ENCODE measurements around the gene YIPF2.

The YIPF2 gene

GRCh38 chr19:10924597-10924996, 3.8 kb downstream of the YIPF2 start:
- DNase-seq (ENCODE audit: extremely low spot score), result no peak
- POLR2A ChIA-PET, result no interaction called here
- TF ChIP-seq L3MBTL2 (conservative IDR thresholded peaks at IDR 0.05), result no peak
- TF ChIP-seq HDGF (IDR thresholded peaks at IDR 0.05; ENCODE audit: borderline replicate concordance), result no peak
- no peak for TF ChIP-seq LEF1 (IDR thresholded peaks at IDR 0.05; ENCODE audit: borderline replicate concordance)
- CTCF ChIA-PET, result no interaction called here

GRCh38 chr19:10923260-10924112, 5.0 kb downstream of the YIPF2 start:
- ChIA-PET CTCF (no interaction called here), POLR2A (interaction anchor here (1.0 kb wide), 1 partner anchor 53 kb away, joined by 3 read pairs; no protein-coding TSS in a partner anchor)
- no peak for DNase-seq (ENCODE audit: extremely low spot score)
- TF ChIP-seq HDGF (IDR thresholded peaks at IDR 0.05; ENCODE audit: borderline replicate concordance) (no peak), SUZ12 (IDR thresholded peaks at IDR 0.05) (no peak), FOXK2 (IDR thresholded peaks at IDR 0.05) (no peak), BHLHE40 (IDR thresholded peaks at IDR 0.05; ENCODE audit: borderline replicate concordance) (no peak), FOXM1 (IDR thresholded peaks at IDR 0.05; ENCODE audit: borderline replicate concordance) (no peak), LEF1 (IDR thresholded peaks at IDR 0.05; ENCODE audit: borderline replicate concordance) (no peak), ELF4 (IDR thresholded peaks at IDR 0.05) (no peak), L3MBTL2 (conservative IDR thresholded peaks at IDR 0.05) (no peak), CTBP1 (IDR thresholded peaks at IDR 0.05; ENCODE audit: borderline replicate concordance) (no peak)

- ChIA-PET CTCF (no interaction called here), POLR2A (interaction anchor here (1.0 kb wide), 1 partner anchor 52 kb away, joined by 3 read pairs; no protein-coding TSS in a partner anchor)
- DNase-seq (ENCODE audit: extremely low spot score), result no peak
- TF ChIP-seq ARNT (IDR thresholded peaks at IDR 0.05), result no peak
- TF ChIP-seq ELF4 (IDR thresholded peaks at IDR 0.05), result no peak
- TF ChIP-seq PKNOX1 (IDR thresholded peaks at IDR 0.05), result no peak
- no peak for TF ChIP-seq LEF1 (IDR thresholded peaks at IDR 0.05; ENCODE audit: borderline replicate concordance)
- TF ChIP-seq FOXK2 (IDR thresholded peaks at IDR 0.05), result no peak
- no peak for TF ChIP-seq HDGF (IDR thresholded peaks at IDR 0.05; ENCODE audit: borderline replicate concordance)
- TF ChIP-seq ZNF384 (IDR thresholded peaks at IDR 0.05), result no peak
- TF ChIP-seq BHLHE40 (IDR thresholded peaks at IDR 0.05; ENCODE audit: borderline replicate concordance), result no peak
- no peak for TF ChIP-seq TARDBP (IDR thresholded peaks at IDR 0.05)
- no peak for TF ChIP-seq FOXA1 (IDR thresholded peaks at IDR 0.05)
- TF ChIP-seq NFRKB (IDR thresholded peaks at IDR 0.05), result no peak
- TF ChIP-seq FOXM1 (IDR thresholded peaks at IDR 0.05; ENCODE audit: borderline replicate concordance), result no peak
- TF ChIP-seq SP1 (IDR thresholded peaks at IDR 0.05), result no peak
- no peak for TF ChIP-seq L3MBTL2 (conservative IDR thresholded peaks at IDR 0.05)
- TF ChIP-seq SUZ12 (IDR thresholded peaks at IDR 0.05), result no peak
- no peak for TF ChIP-seq CTBP1 (IDR thresholded peaks at IDR 0.05; ENCODE audit: borderline replicate concordance)
These were observed 5.8 kb downstream of the YIPF2 start for GRCh38 chr19:10922638-10923014.

- ChIA-PET CTCF (no interaction called here), POLR2A (interaction anchor here (1.0 to 1.5 kb wide), 2 partner anchors 50 to 51 kb away, joined by 3 read pairs; no protein-coding TSS in a partner anchor)
- DNase-seq (ENCODE audit: extremely low spot score), result no peak
- TF ChIP-seq FOXA1 (IDR thresholded peaks at IDR 0.05), result no peak
- no peak for TF ChIP-seq NFRKB (IDR thresholded peaks at IDR 0.05)
- no peak for TF ChIP-seq LEF1 (IDR thresholded peaks at IDR 0.05; ENCODE audit: borderline replicate concordance)
- TF ChIP-seq ZNF384 (IDR thresholded peaks at IDR 0.05), result no peak
- no peak for TF ChIP-seq L3MBTL2 (conservative IDR thresholded peaks at IDR 0.05)
- TF ChIP-seq BHLHE40 (IDR thresholded peaks at IDR 0.05; ENCODE audit: borderline replicate concordance), result no peak
- no peak for TF ChIP-seq CTBP1 (IDR thresholded peaks at IDR 0.05; ENCODE audit: borderline replicate concordance)
- no peak for TF ChIP-seq TARDBP (IDR thresholded peaks at IDR 0.05)
- no peak for TF ChIP-seq ELF4 (IDR thresholded peaks at IDR 0.05)
- TF ChIP-seq ARNT (IDR thresholded peaks at IDR 0.05), result no peak
- no peak for TF ChIP-seq HDGF (IDR thresholded peaks at IDR 0.05; ENCODE audit: borderline replicate concordance)
- TF ChIP-seq SP1 (IDR thresholded peaks at IDR 0.05), result no peak
- TF ChIP-seq FOXK2 (IDR thresholded peaks at IDR 0.05), result no peak
These were observed 6.4 kb downstream of the YIPF2 start for GRCh38 chr19:10921910-10922637.

GRCh38 chr19:10921199-10921909, 7.1 kb downstream of the YIPF2 start:
- no peak for DNase-seq (ENCODE audit: extremely low spot score)
- ChIA-PET POLR2A (interaction anchor here (1.5 kb wide), 1 partner anchor 49 kb away, joined by 3 read pairs; no protein-coding TSS in a partner anchor), CTCF (no interaction called here)
- TF ChIP-seq SP1 (IDR thresholded peaks at IDR 0.05), result no peak
- TF ChIP-seq NFRKB (IDR thresholded peaks at IDR 0.05), result no peak
- no peak for TF ChIP-seq FOXK2 (IDR thresholded peaks at IDR 0.05)
- no peak for TF ChIP-seq FOXM1 (IDR thresholded peaks at IDR 0.05; ENCODE audit: borderline replicate concordance)
- no peak for TF ChIP-seq ELF4 (IDR thresholded peaks at IDR 0.05)

- CTCF ChIA-PET, result no interaction called here
These were observed 7.7 kb downstream of the YIPF2 start for GRCh38 chr19:10920781-10921180.

More at GRCh38 chr19:10920781-10921180, 7.7 kb downstream of the YIPF2 start:
- POLR2A ChIA-PET, result interaction anchor here (1.5 kb wide), 1 partner anchor 48 kb away, joined by 3 read pairs; no protein-coding TSS in a partner anchor
- DNase-seq (ENCODE audit: extremely low spot score), result no peak
- TF ChIP-seq FOXM1 (IDR thresholded peaks at IDR 0.05; ENCODE audit: borderline replicate concordance) (no peak), L3MBTL2 (conservative IDR thresholded peaks at IDR 0.05) (no peak), NFRKB (IDR thresholded peaks at IDR 0.05) (no peak), FOXK2 (IDR thresholded peaks at IDR 0.05) (no peak), LEF1 (IDR thresholded peaks at IDR 0.05; ENCODE audit: borderline replicate concordance) (no peak), ARNT (IDR thresholded peaks at IDR 0.05) (no peak), CTBP1 (IDR thresholded peaks at IDR 0.05; ENCODE audit: borderline replicate concordance) (no peak), PKNOX1 (IDR thresholded peaks at IDR 0.05) (no peak), FOXA1 (IDR thresholded peaks at IDR 0.05) (no peak), ZNF384 (IDR thresholded peaks at IDR 0.05) (no peak), SUZ12 (IDR thresholded peaks at IDR 0.05) (no peak), TARDBP (IDR thresholded peaks at IDR 0.05) (no peak), SP1 (IDR thresholded peaks at IDR 0.05) (no peak), ELF4 (IDR thresholded peaks at IDR 0.05) (no peak)
